Activated CD4-positive, CD25-positive, alpha-beta regulatory T cell treated with anti-CD3 and anti-CD28 coated beads, Interleukin-2, amount 50 U/mL, for 72 hours (primary cell): ENCODE data around the gene PPM1G.
A peak's percentile ranks its signal among the peaks of the same experiment; 100 is the strongest.
"Not testable (repeated sequence)": the region's sequence is repeated elsewhere in the genome, so short reads cannot be mapped to it uniquely, and the experiment has no call there.

Experiments used
- DNase-seq: peaks from one replicate; pipeline ENCODE4 v3.0.0; 2021

The PPM1G gene

GRCh38 chr2:27372937-27373336, 36.5 kb downstream of the PPM1G start:
- no peak for DNase-seq

- DNase-seq: peak; percentile 49
Measured at GRCh38 chr2:27370816-27371620, 38.4 kb downstream of the PPM1G start.

GRCh38 chr2:27370026-27370815, 39.2 kb downstream of the PPM1G start, which contains the start of the genes EIF2B4 and SNX17:
Gene EIF2B4 (minus strand): TSS chr2:27370338. CDS start chr2:27370314, 24 bp downstream.
Gene SNX17 (plus strand): TSS chr2:27370616. CDS start chr2:27370744, 128 bp downstream.
- DNase-seq: peak; percentile 99

GRCh38 chr2:27369471-27370025, 39.8 kb downstream of the PPM1G start:
- no peak for DNase-seq

- no peak for DNase-seq
Measured at GRCh38 chr2:27363933-27364332, 45.5 kb downstream of the PPM1G start.

GRCh38 chr2:27362678-27363420, 46.5 kb downstream of the PPM1G start:
- no peak for DNase-seq

- DNase-seq: peak; percentile 86
Measured at GRCh38 chr2:27356382-27357181, 52.8 kb downstream of the PPM1G start, which contains the start of gene GTF3C2. Gene GTF3C2 (minus strand): TSS chr2:27356764. CDS start chr2:27343554, 13,210 bp downstream.

GRCh38 chr2:27356056-27356381, 53.4 kb downstream of the PPM1G start:
- DNase-seq: no peak

- DNase-seq: no peak
Measured at GRCh38 chr2:27354597-27354927, 54.8 kb downstream of the PPM1G start.

- no peak for DNase-seq
Measured at GRCh38 chr2:27353762-27354596, 55.4 kb downstream of the PPM1G start.

- not testable (repeated sequence) for DNase-seq
Measured at GRCh38 chr2:27353386-27353761, 56.0 kb downstream of the PPM1G start.

- no peak for DNase-seq
Measured at GRCh38 chr2:27351802-27352598, 57.4 kb downstream of the PPM1G start.

- no peak for DNase-seq
Measured at GRCh38 chr2:27350106-27350693, 59.2 kb downstream of the PPM1G start.

- no peak for DNase-seq
Measured at GRCh38 chr2:27347641-27348040, 61.8 kb downstream of the PPM1G start.

GRCh38 chr2:27336173-27336572, 73.2 kb downstream of the PPM1G start:
- DNase-seq: no peak

GRCh38 chr2:27335311-27335710, 74.1 kb downstream of the PPM1G start:
- DNase-seq: no peak
